ENCODE results near the gene SNX13.
"Not testable (repeated sequence)": the region's sequence is repeated elsewhere in the genome, so short reads cannot be mapped to it uniquely, and the experiment has no call there.

Gene SNX13

DNA sequence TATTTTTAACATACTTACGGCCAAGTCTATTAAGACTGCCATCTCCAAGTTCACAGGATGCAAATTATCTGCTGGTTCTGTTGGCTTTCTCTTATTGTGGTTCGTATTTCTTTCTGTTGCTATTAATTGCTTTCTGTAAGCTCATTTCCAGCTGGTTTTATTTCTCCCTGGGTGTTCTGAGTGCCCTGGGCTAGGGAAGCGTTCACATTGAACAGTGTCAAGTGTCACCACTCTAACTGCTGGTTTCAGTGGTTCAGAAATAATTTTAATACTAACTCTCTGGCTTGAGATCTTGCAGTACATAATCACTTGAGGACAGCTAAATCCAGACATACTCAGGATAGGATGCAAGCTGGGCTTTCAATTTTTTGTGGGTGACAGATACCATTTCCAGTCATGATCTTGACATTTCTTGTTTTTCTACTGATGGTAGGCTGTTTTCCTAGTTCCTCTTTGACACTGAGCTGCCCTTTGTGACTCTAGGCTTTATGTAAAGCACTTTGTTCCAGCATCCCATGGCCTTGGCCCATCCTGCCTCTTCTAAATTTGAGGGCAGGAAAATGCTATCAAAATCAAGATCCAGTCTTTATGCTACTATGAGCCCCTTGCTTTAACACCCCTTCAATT lies 117.6 kb downstream of the SNX13 start:
- POLR2A ChIA-PET: no interaction called here
- H3K27me3 ChIP-seq (replicated peaks in 2 of 5; ENCODE audit: control insufficient read depth in 4 of 5, insufficient read depth in 5 of 5, low read length in 4 of 5): no peaks in the 10 kb centered on the region
- no peak for DNase-seq

DNA sequence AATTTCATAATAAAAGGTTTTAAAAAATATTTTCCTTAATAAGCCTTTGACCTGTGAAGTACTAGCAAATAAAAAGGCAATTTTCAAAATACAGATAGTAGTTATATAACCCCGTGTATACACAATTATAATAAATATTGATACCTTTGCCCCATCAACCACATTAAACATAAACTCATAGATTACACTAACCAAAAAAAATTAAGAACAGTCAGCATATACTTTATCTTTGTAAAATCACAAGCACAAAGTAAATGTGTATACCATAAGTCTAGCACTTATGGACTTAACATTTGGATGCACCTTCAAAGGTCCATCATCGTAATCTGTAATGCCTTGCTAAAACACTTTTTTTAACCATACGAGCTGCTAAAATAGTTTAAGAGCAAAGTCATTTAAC lies 123.4 kb downstream of the SNX13 start:
- DNase-seq: no peak
- H3K4me1 ChIP-seq (ENCODE audit: control extremely low read depth in 1 of 4, control insufficient read depth in 4 of 4, insufficient read depth in 4 of 4, low read length in 3 of 4): no peaks in the 10 kb centered on the region
- peaks cover 7 to 26% (median 12%) of the 10 kb centered on the region in 4 experiments for H3K36me3 ChIP-seq (ENCODE audit: control insufficient read depth in 4 of 4, insufficient read depth in 4 of 4, low read length in 3 of 4)
- H3K27ac ChIP-seq (ENCODE audit: insufficient read depth in 1 of 2, low read depth in 1 of 2, low read length in 2 of 2, poor library complexity in 1 of 2, severe bottlenecking in 2 of 2): no peak overlapping the region
- H3K4me3 ChIP-seq (ENCODE audit: control insufficient read depth in 1 of 7, extremely low read depth in 1 of 7, insufficient read depth in 4 of 7, low read depth in 2 of 7, low read length in 6 of 7): no peak overlapping the region
- peaks cover 0 to 9% (median 4%) of the 10 kb centered on the region in 5 experiments for H3K9me3 ChIP-seq (ENCODE audit: control extremely low read depth in 1 of 5, control insufficient read depth in 4 of 5, insufficient read depth in 2 of 5, low read depth in 1 of 5, low read length in 4 of 5)
- WGBS (ENCODE audit: insufficient coverage): 100% methylated on average over 2 of the region's 3 CpGs
- POLR2A ChIA-PET: no interaction called here
- H3K27me3 ChIP-seq (replicated peaks in 2 of 5; ENCODE audit: control insufficient read depth in 4 of 5, insufficient read depth in 5 of 5, low read length in 4 of 5): no peaks in the 10 kb centered on the region
- CTCF ChIA-PET: no interaction called here

More for the DNA sequence above, 117.6 kb downstream of the SNX13 start:
- Histone ChIP-seq H3K27ac (ENCODE audit: insufficient read depth in 1 of 2, low read depth in 1 of 2, low read length in 2 of 2, poor library complexity in 1 of 2, severe bottlenecking in 2 of 2) (no peak overlapping the region), H3K4me3 (ENCODE audit: control insufficient read depth in 1 of 7, extremely low read depth in 1 of 7, insufficient read depth in 4 of 7, low read depth in 2 of 7, low read length in 6 of 7) (no peak overlapping the region), H3K4me1 (ENCODE audit: control extremely low read depth in 1 of 4, control insufficient read depth in 4 of 4, insufficient read depth in 4 of 4, low read length in 3 of 4) (no peaks in the 10 kb centered on the region), H3K36me3 (ENCODE audit: control insufficient read depth in 4 of 4, insufficient read depth in 4 of 4, low read length in 3 of 4) (peaks cover 2 to 17% (median 9%) of the 10 kb centered on the region in 4 experiments), H3K9me3 (ENCODE audit: control extremely low read depth in 1 of 5, control insufficient read depth in 4 of 5, insufficient read depth in 2 of 5, low read depth in 1 of 5, low read length in 4 of 5) (no peaks in the 10 kb centered on the region)
- 100% methylated on average over 1 of the region's 3 CpGs for WGBS (ENCODE audit: insufficient coverage)
- CTCF ChIA-PET: no interaction called here

- no peaks in the 10 kb centered on the region for H3K27me3 ChIP-seq (replicated peaks in 2 of 5; ENCODE audit: control insufficient read depth in 4 of 5, insufficient read depth in 5 of 5, low read length in 4 of 5)
- WGBS (ENCODE audit: insufficient coverage): 92% methylated on average over 3 of the region's 4 CpGs
- DNase-seq: no peak
- H3K27ac ChIP-seq (ENCODE audit: insufficient read depth in 1 of 2, low read depth in 1 of 2, low read length in 2 of 2, poor library complexity in 1 of 2, severe bottlenecking in 2 of 2): no peak overlapping the region
- no peaks in the 10 kb centered on the region for H3K4me1 ChIP-seq (ENCODE audit: control extremely low read depth in 1 of 4, control insufficient read depth in 4 of 4, insufficient read depth in 4 of 4, low read length in 3 of 4)
- peaks cover 0 to 12% (median 4%) of the 10 kb centered on the region in 5 experiments for H3K9me3 ChIP-seq (ENCODE audit: control extremely low read depth in 1 of 5, control insufficient read depth in 4 of 5, insufficient read depth in 2 of 5, low read depth in 1 of 5, low read length in 4 of 5)
- ChIA-PET POLR2A (no interaction called here), CTCF (no interaction called here)
- H3K36me3 ChIP-seq (ENCODE audit: control insufficient read depth in 4 of 4, insufficient read depth in 4 of 4, low read length in 3 of 4): peaks cover 5 to 25% (median 11%) of the 10 kb centered on the region in 4 experiments
- H3K4me3 ChIP-seq (ENCODE audit: control insufficient read depth in 1 of 7, extremely low read depth in 1 of 7, insufficient read depth in 4 of 7, low read depth in 2 of 7, low read length in 6 of 7): no peak overlapping the region
Measured at GRCh38 chr7:17815318-17815717, 125.0 kb downstream of the SNX13 start.

DNA sequence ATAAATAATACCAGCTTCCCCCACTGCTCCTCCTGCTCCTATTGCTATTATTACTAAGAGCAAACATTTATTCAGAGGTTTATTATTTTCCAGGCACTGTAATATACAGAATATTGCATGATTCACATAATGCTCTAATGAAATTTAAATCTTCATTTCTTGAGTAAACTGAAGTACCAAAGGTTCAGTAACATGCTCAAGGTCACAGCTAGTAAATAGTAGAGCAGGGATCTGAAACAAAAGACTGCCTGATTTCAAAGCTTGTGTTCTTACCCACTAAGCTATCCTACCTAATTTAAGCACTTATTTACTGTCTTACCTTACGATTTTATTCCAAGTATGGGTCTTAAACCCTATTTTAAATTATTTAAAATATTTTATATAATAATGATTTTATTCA lies 126.2 kb downstream of the SNX13 start:
- no peaks in the 10 kb centered on the region for H3K4me1 ChIP-seq (ENCODE audit: control extremely low read depth in 1 of 4, control insufficient read depth in 4 of 4, insufficient read depth in 4 of 4, low read length in 3 of 4)
- no peak overlapping the region for H3K27ac ChIP-seq (ENCODE audit: insufficient read depth in 1 of 2, low read depth in 1 of 2, low read length in 2 of 2, poor library complexity in 1 of 2, severe bottlenecking in 2 of 2)
- H3K4me3 ChIP-seq (ENCODE audit: control insufficient read depth in 1 of 7, extremely low read depth in 1 of 7, insufficient read depth in 4 of 7, low read depth in 2 of 7, low read length in 6 of 7): no peak overlapping the region
- no CpG with 5 or more reads among the region's 1 CpG for WGBS (ENCODE audit: insufficient coverage)
- DNase-seq: no peak
- POLR2A ChIA-PET: no interaction called here
- H3K27me3 ChIP-seq (replicated peaks in 2 of 5; ENCODE audit: control insufficient read depth in 4 of 5, insufficient read depth in 5 of 5, low read length in 4 of 5): no peaks in the 10 kb centered on the region
- CTCF ChIA-PET: no interaction called here
- H3K9me3 ChIP-seq (ENCODE audit: control extremely low read depth in 1 of 5, control insufficient read depth in 4 of 5, insufficient read depth in 2 of 5, low read depth in 1 of 5, low read length in 4 of 5): peaks cover 0 to 13% (median 4%) of the 10 kb centered on the region in 5 experiments
- H3K36me3 ChIP-seq (ENCODE audit: control insufficient read depth in 4 of 4, insufficient read depth in 4 of 4, low read length in 3 of 4): peaks cover 5 to 25% (median 9%) of the 10 kb centered on the region in 4 experiments

GRCh38 chr7:17809215-17809614 lies 131.1 kb downstream of the SNX13 start:
- POLR2A ChIA-PET; H3K4me3 ChIP-seq (ENCODE audit: control insufficient read depth in 1 of 7, extremely low read depth in 1 of 7, insufficient read depth in 4 of 7, low read depth in 2 of 7, low read length in 6 of 7); CTCF ChIA-PET; H3K27ac ChIP-seq (ENCODE audit: insufficient read depth in 1 of 2, low read depth in 1 of 2, low read length in 2 of 2, poor library complexity in 1 of 2, severe bottlenecking in 2 of 2); DNase-seq; H3K27me3 ChIP-seq (replicated peaks in 2 of 5; ENCODE audit: control insufficient read depth in 4 of 5, insufficient read depth in 5 of 5, low read length in 4 of 5); H3K4me1 ChIP-seq (ENCODE audit: control extremely low read depth in 1 of 4, control insufficient read depth in 4 of 4, insufficient read depth in 4 of 4, low read length in 3 of 4): not testable (repeated sequence)
- Histone ChIP-seq H3K36me3 (ENCODE audit: control insufficient read depth in 4 of 4, insufficient read depth in 4 of 4, low read length in 3 of 4) (peaks cover 5 to 33% (median 8%) of the 10 kb centered on the region in 4 experiments), H3K9me3 (ENCODE audit: control extremely low read depth in 1 of 5, control insufficient read depth in 4 of 5, insufficient read depth in 2 of 5, low read depth in 1 of 5, low read length in 4 of 5) (peaks cover 0 to 18% (median 7%) of the 10 kb centered on the region in 5 experiments)

GRCh38 chr7:17807242-17807641 lies 133.1 kb downstream of the SNX13 start:
- DNase-seq: no peak
- ChIA-PET CTCF (no interaction called here), POLR2A (no interaction called here)
- 95% methylated on average over 7 of the region's 9 CpGs for WGBS (ENCODE audit: insufficient coverage)
- H3K4me1 ChIP-seq (ENCODE audit: control extremely low read depth in 1 of 4, control insufficient read depth in 4 of 4, insufficient read depth in 4 of 4, low read length in 3 of 4): no peaks in the 10 kb centered on the region
- H3K36me3 ChIP-seq (ENCODE audit: control insufficient read depth in 4 of 4, insufficient read depth in 4 of 4, low read length in 3 of 4): peaks cover 4 to 27% (median 8%) of the 10 kb centered on the region in 4 experiments
- H3K4me3 ChIP-seq (ENCODE audit: control insufficient read depth in 1 of 7, extremely low read depth in 1 of 7, insufficient read depth in 4 of 7, low read depth in 2 of 7, low read length in 6 of 7): no peak overlapping the region
- no peaks in the 10 kb centered on the region for H3K27me3 ChIP-seq (replicated peaks in 2 of 5; ENCODE audit: control insufficient read depth in 4 of 5, insufficient read depth in 5 of 5, low read length in 4 of 5)
- H3K9me3 ChIP-seq (ENCODE audit: control extremely low read depth in 1 of 5, control insufficient read depth in 4 of 5, insufficient read depth in 2 of 5, low read depth in 1 of 5, low read length in 4 of 5): peaks cover 0 to 12% (median 4%) of the 10 kb centered on the region in 5 experiments
- H3K27ac ChIP-seq (ENCODE audit: insufficient read depth in 1 of 2, low read depth in 1 of 2, low read length in 2 of 2, poor library complexity in 1 of 2, severe bottlenecking in 2 of 2): no peak overlapping the region

- ChIA-PET CTCF (interaction anchor here (0.6 to 1.4 kb wide), 3 partner anchors 13 to 26 kb away, joined by 3 to 4 read pairs (median 3); no protein-coding TSS in a partner anchor), POLR2A (no interaction called here)
- Histone ChIP-seq H3K36me3 (ENCODE audit: control insufficient read depth in 4 of 4, insufficient read depth in 4 of 4, low read length in 3 of 4) (peaks cover 4 to 27% (median 11%) of the 10 kb centered on the region in 4 experiments), H3K4me1 (ENCODE audit: control extremely low read depth in 1 of 4, control insufficient read depth in 4 of 4, insufficient read depth in 4 of 4, low read length in 3 of 4) (no peaks in the 10 kb centered on the region), H3K9me3 (ENCODE audit: control extremely low read depth in 1 of 5, control insufficient read depth in 4 of 5, insufficient read depth in 2 of 5, low read depth in 1 of 5, low read length in 4 of 5) (peaks cover 0 to 8% (median 4%) of the 10 kb centered on the region in 5 experiments), H3K27me3 (replicated peaks in 2 of 5; ENCODE audit: control insufficient read depth in 4 of 5, insufficient read depth in 5 of 5, low read length in 4 of 5) (no peaks in the 10 kb centered on the region), H3K27ac (ENCODE audit: insufficient read depth in 1 of 2, low read depth in 1 of 2, low read length in 2 of 2, poor library complexity in 1 of 2, severe bottlenecking in 2 of 2) (no peak overlapping the region), H3K4me3 (ENCODE audit: control insufficient read depth in 1 of 7, extremely low read depth in 1 of 7, insufficient read depth in 4 of 7, low read depth in 2 of 7, low read length in 6 of 7) (no peak overlapping the region)
- WGBS (ENCODE audit: insufficient coverage): 87% methylated on average over 14 of the region's 14 CpGs
- DNase-seq: no peak
Measured at GRCh38 chr7:17806631-17807030, 133.7 kb downstream of the SNX13 start.

Measured in common myeloid progenitor, CD34-positive (primary cell).